Suppressor macrophage (primary cell): ENCODE results near the gene DGCR6.
"Not testable (repeated sequence)": the region's sequence is repeated elsewhere in the genome, so short reads cannot be mapped to it uniquely, and the experiment has no call there.

ENCODE experiments used
- DNase-seq, 4 experiments: peaks; one replicate each; pipeline ENCODE4 v3.0.0-alpha.2; 2020 to 2022

The DGCR6 gene

GRCh38 chr22:18931905-18932652 is 26.0 kb downstream of the DGCR6 start:
- DNase-seq, result no peak

- DNase-seq, result no peak
These were observed 27.8 kb downstream of the DGCR6 start for GRCh38 chr22:18933914-18934313.

- not testable (repeated sequence) for DNase-seq
These were observed 28.6 kb downstream of the DGCR6 start for GRCh38 chr22:18934688-18935087.

- DNase-seq, result no peak
These were observed 29.9 kb downstream of the DGCR6 start, which contains the start of gene PRODH for GRCh38 chr22:18935889-18936529. TSS of gene PRODH (minus strand) at chr22:18936293. CDS start at chr22:18936287, 6 bp downstream.

- DNase-seq, result not testable (repeated sequence)
These were observed 32.6 kb downstream of the DGCR6 start for GRCh38 chr22:18938691-18939090.

- DNase-seq, result not testable (repeated sequence)
These were observed 41.0 kb downstream of the DGCR6 start for GRCh38 chr22:18947105-18947504.

GRCh38 chr22:18947905-18948304 is 41.8 kb downstream of the DGCR6 start:
- DNase-seq, result no peak

- DNase-seq, result no peak
These were observed 44.0 kb downstream of the DGCR6 start for GRCh38 chr22:18950141-18950540.

GRCh38 chr22:18952022-18952421 is 45.9 kb downstream of the DGCR6 start:
- DNase-seq, result no peak

- DNase-seq, result not testable (repeated sequence)
These were observed 47.0 kb downstream of the DGCR6 start for GRCh38 chr22:18953128-18953527.

GRCh38 chr22:18954303-18954989 is 48.3 kb downstream of the DGCR6 start:
- peak; percentile 64 to 83 (median 80) for DNase-seq

GRCh38 chr22:18954990-18955571 is 49.0 kb downstream of the DGCR6 start:
- no peak for DNase-seq

- no peak for DNase-seq
These were observed 49.6 kb downstream of the DGCR6 start for GRCh38 chr22:18955696-18956095.

GRCh38 chr22:18956121-18956895 is 50.2 kb downstream of the DGCR6 start:
- DNase-seq, result not testable (repeated sequence)

- DNase-seq, result not testable (repeated sequence)
These were observed 50.8 kb downstream of the DGCR6 start for GRCh38 chr22:18956956-18957355.

GRCh38 chr22:18957621-18958320 is 51.7 kb downstream of the DGCR6 start:
- not testable (repeated sequence) for DNase-seq

GRCh38 chr22:18958321-18958705 is 52.2 kb downstream of the DGCR6 start:
- DNase-seq, result not testable (repeated sequence)

- not testable (repeated sequence) for DNase-seq
These were observed 52.6 kb downstream of the DGCR6 start for GRCh38 chr22:18958738-18959137.

GRCh38 chr22:18959266-18959665 is 53.1 kb downstream of the DGCR6 start:
- not testable (repeated sequence) for DNase-seq

- not testable (repeated sequence) for DNase-seq
These were observed 53.6 kb downstream of the DGCR6 start for GRCh38 chr22:18959741-18960140.

- DNase-seq, result not testable (repeated sequence)
These were observed 54.2 kb downstream of the DGCR6 start for GRCh38 chr22:18960166-18960820.
